ENCODE measurements around the gene MEIS2.

Gene MEIS2

DNA sequence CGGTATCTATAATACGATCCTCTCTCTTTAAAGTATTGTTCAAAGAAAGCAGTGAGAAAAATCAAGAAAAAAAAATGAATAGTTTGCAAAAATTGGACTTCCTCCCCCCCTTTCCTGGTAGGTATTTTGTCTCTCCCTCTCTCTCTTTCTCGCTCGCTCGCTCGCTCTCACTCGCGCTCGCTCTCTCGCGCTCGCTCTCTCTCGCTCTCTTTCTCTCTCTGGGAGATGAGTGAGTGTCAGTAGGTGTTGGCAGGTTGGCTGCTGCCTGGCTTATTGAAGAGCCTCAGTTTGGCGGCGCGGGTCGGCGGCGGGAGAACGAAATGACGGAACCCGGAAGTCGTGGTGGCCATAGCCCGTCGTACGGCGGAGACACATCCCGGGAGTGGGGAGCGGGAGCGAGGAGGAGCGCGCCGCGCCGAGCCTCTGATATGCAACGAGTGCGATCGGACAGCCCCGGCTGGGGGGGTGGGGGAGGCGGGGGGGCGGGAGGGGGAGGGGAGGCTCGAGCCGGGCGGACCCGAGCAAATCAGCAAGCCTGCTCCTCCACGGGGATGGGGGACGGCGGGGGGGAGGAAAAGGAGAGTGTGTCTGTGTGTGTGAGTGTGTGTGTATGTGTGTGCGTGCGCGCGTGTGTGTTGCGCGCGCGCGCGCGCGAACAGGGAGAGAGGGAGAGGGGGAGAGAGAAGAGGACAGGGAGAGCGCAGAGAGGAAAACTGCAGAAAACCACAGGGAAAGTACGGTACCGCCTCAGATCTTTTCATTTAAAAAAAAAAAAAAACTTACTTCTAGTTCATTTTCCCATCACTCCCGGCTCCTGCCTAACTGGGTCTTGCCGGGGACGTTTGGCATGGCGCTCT is at the start of gene MEIS2:
Gene MEIS2 (minus strand): TSS at position 441 of the 857 bp plus-strand sequence. CDS start 1,083 bp downstream, outside the sequence.
- DNase-seq (ENCODE audit: low spot score): peak; percentile 95

DNA sequence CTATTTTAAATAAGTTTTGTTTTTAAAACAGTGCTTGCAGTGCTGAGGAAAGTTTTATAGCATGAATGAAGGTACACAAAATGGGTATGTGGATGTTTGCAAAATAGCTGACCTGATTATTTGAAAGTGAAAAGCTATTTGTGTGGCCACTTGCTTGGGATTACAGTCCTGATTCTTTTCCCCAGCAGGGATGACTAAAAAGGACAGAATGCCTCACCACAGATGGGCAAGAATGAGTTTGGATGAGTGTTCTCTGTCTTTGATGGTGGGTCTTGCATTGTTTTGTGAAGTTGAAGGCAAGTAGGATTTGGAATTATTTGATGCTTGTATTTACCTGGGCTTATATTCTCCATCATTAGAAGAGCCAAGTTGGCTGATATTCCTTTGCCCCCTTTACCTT is 48.8 kb upstream of the MEIS2 start:
- no peak for DNase-seq (ENCODE audit: low spot score)

DNA sequence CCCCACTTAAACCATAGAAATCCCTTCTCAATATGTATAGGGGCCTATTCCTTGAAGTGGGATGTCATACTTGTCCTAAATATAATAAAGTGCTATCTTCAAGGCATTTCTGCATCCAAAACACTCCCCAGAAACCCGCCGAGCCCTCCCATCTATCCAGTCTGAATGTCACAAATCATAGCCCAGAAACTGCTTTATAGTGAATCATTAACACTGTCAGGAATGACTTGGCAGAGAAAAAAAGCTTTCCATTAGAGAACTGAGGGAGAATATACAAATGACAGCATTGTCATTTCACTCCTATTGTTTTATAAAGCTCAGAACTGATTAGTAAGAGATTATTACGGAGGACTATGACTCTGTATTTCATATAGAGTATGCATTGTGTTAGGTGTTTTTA is 48.4 kb upstream of the MEIS2 start:
- DNase-seq (ENCODE audit: low spot score): no peak

DNA sequence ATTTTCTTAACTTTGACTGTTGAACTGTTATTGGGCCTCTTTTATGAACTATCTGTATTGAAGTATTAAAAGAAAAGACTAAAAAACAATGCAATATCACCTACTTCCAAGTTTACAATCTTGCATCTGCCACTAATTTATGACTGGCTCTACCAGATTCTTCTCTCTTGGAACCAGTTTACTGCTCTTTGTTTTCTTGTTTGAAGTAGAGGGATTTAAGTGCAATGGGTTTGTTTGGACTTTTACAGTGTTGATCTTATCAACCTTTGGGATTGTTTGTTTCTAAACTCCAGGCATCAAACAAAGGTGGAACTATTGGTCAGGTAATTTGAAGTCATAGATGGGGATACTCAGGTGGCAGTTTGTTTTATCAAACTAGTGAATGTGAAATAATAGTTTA is 43.0 kb upstream of the MEIS2 start:
- DNase-seq (ENCODE audit: low spot score): no peak

DNA sequence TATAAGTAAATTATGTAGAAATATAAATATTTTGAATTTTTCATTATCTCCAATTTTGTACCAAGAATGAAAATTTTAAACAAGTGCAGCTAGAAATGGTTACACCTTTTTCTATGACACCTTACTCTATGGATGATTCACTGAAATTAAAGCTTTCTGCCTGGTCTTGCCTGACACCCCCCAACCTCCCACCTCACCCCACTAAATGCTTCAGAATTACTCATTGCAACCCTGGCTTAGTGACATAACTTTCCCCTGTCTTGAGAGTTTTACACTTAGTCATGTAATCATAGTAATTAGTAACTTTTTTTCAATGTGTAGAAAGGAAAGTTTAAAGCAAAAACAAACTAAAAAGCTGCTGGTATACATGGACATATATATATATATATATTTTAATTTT is 42.0 kb upstream of the MEIS2 start:
- DNase-seq (ENCODE audit: low spot score): no peak

DNA sequence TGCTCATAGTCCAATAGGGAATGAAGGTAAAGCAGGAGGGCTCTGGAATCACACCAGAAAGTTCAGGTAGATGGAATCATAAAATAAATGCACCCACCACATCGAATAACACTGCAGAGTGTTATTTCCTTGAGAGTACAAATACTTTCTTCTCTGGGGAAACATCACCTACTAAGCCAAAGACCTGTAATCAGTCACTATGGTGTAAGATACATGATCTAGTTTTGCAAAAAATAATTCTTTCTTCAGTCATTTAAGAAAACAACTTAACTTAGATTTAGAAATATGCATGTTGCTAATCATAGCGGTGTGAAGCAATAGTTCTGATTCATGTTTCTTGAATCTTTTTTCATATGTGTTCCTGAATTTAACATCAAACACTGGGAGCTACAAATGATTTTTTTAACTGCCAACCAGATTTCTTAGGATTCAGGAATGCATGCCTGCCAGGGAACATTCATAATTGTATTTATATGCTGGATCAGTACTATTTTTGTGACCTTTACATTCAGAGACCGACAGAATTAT is 40.2 kb upstream of the MEIS2 start:
- DNase-seq (ENCODE audit: low spot score): no peak

DNA sequence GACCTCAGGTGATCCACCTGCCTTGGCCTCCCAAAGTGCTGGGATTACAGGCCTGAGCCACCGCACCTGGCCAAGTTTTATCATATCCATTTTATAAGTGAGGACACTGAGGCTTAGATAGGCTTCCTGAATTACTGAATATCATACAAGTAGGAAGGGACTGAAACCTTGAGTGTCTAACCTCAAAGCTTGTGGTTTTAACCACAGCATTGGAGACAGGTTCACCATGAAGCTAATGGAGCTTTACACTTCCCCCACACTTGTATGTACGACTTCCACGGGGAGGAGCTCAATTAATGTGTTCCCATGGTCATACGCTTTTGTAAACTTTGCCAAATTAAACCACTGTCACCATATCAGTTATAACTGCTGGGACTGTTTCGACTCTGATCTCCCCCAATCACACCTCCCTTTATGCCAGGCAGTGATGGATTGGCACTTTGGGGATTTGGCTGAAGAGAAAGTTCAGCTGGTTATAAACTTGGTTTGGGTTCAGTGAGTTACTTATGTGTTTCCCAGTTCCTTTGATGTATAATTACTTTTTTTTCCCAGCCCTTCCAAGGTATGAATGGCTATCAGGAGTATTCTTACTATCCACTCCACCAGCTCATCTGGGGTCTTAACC is 38.4 kb upstream of the MEIS2 start:
- DNase-seq (ENCODE audit: low spot score): no peak

DNA sequence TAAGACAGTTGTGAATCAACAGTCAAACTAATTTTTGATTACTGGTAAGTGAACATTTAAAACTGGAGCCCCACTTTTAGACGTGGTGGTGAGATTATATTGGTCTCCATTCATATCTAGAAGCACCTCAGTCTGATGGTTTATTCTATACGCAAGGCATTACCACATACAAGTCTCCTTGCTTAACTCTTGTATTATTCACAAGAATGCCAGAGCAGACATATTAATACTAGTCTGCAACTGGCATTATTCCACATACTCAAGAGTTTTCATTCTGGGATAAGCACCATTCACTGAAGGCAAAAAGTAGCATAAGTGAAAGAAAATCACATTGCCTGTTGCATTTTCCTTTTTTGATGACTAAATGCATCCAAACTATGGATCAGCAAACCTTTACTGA is 36.9 kb upstream of the MEIS2 start:
- no peak for DNase-seq (ENCODE audit: low spot score)

DNA sequence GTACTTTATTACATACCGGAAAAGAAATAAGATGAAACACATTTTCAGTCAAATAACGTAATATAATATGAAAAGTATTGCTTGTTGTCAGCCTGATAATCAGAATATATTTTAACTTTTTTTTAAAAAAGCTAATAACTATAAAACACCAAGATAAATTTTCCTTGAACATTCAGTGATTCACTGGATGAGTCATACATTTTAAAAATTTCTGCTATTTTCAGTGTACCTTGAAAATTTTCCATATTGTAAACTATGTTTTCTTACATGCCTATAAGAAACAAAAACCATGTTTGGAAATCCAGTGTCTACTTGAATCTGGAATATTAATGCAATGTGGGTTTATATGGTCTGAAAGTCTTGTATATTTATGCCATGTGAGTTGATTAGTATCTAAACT is 36.3 kb upstream of the MEIS2 start:
- DNase-seq (ENCODE audit: low spot score): no peak

DNA sequence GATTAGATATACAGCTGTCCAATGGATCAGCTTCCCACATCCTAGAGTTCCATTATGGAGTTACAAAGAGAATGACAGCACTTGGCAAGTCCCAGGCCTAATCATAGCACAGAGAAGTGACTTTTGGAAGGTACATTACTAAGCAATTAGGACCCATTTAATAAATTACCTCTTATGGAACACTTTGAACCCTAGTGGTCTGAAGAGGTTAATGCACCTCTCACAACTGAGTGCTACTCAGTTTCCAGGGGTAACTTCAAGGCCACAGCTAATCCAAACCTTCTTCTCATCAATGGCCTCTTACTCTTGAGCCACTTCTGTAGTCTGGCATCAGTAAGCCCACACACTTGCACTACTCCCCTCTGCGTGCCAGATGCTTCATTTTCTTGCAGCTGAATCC is 34.9 kb upstream of the MEIS2 start:
- DNase-seq (ENCODE audit: low spot score): no peak

DNA sequence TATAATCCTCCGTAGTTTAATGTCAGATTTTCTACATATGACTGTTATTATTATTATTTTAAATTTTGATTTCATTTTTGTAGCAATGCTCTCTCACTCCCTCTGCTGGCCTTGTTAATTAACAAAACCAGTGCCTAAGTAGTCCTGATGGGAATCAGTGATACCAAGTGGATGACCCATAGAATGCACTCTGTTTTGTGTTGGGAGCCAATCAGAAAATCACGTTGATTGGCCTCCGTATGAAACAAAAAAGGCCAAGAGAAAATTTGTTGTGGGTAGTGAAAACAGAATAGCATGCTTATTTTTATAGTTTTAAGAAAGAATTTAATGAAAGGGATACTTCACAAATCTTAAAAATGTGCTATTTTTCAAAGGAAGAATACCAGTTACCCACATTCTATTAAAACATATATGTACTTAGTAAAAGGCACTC is 34.4 kb upstream of the MEIS2 start:
- peak; percentile 45 for DNase-seq (ENCODE audit: low spot score)

DNA sequence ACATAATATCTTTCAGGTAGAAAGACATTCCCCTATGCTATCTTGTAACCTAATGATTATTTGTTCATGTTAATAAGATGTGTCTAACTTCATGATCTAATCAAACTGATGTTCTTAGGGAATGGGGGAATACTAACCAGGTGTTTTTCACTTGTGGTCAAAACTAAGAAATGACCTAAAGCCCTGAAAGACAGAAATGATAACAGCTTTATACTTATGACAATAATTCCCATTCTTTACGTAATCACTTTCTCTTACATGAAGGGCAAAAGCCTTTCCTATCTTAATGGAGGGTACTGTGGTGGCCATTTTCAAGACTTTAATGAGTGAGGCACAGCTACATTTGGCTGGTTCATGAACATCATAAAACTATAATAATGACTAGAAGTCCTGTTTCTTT is 33.9 kb upstream of the MEIS2 start:
- DNase-seq (ENCODE audit: low spot score): no peak

DNA sequence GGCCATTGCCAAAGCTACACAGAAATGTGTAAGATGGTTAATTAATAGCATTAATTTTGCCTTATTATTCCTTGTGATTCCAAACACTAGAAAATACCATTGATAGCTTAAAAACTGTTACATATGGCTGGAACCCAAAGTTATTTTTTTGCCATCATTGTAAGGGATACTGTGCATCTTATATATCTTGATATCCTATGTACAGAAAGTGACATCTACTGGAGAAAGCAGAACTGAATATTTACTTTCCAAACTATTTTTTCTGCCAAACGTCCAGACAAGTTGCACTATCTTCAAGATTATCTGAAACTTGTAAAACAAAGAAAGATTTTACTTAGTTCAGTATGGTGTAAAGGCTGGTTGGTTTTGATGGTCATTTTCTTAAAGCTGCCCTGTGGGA is 33.3 kb upstream of the MEIS2 start:
- no peak for DNase-seq (ENCODE audit: low spot score)

DNA sequence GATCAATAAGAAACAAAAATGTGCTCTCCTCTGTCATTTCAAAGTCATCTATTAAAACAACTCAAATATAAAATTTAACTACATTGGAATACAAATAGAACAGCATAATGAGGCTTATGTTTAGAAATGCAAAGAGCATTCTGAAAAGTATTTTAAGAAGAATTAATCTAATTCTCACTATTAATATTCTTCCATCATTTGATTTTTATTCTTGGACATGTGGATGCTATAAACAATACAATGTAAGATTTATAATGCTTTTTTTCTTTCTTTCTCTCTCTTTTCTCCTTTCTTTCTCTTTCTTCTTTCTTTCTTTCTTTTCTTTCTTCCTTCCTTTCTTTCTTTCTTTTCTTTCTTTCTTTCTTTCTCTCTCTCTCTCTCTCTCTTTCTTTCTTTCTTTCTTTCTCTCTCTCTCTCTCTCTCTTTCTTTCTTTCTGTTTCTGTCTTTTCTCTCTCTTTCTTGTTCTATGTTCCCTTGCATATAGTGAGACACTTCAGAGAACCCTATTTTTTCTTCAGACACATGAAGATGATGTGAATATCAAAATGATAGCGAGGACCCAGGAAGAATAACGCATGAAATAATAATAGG is 32.6 kb upstream of the MEIS2 start:
- no peak for DNase-seq (ENCODE audit: low spot score)

DNA sequence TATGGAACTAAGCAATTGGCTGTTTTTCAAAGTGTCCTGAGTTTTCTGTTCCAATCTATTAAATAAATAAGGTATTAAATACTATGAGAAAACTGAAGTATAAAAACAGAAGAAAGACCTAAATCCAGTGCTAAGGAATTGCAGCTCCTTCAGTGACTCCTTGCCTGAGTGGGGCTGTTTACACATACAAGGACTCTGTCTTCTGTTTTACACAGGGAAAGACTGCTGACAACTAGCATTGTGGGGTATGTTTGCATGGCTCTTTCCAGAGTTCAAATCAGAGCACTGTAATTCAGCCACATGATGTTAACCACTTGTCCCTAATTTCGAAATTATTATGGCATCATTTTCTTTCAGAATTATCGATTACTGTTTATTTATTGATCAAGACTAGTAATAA is 31.3 kb upstream of the MEIS2 start:
- DNase-seq (ENCODE audit: low spot score): no peak

DNA sequence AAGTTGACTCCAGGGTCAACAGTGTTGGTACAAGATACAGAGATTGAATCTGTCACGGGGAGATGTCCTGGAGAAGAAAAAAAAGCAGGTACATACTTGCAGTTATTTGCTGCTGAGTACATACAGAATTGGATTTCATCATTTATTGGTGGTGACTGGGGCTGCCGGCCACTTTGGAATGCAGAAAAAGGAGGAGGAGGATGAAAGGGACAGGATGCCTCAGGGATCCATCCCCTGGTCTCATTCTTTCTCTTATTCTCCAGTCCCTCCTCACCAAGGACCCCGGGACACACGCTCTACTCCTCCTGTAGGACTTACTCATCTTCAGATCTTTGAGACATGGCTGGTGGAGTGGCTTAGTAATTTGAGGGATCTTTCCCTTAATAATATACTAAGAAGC is 30.0 kb upstream of the MEIS2 start:
- no peak for DNase-seq (ENCODE audit: low spot score)

DNA sequence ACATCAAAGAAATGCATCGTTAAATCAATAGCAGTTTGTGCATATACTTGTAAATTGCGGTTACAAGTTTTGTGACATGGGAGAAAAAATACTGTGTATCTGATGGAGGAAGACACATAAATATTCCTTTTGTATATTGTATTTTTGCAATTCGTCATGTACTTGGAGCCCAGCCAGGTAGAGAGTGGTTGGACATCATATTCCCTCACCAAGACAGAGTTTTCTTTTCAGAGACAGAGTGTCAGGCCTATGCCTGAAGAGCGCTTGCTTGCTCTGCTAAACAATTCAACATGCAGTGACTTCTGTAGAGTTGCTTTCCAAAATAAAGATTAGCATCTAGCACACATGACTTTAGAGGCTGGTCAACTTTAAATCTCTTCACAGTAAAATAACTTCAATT is 24.8 kb upstream of the MEIS2 start:
- no peak for DNase-seq (ENCODE audit: low spot score)

DNA sequence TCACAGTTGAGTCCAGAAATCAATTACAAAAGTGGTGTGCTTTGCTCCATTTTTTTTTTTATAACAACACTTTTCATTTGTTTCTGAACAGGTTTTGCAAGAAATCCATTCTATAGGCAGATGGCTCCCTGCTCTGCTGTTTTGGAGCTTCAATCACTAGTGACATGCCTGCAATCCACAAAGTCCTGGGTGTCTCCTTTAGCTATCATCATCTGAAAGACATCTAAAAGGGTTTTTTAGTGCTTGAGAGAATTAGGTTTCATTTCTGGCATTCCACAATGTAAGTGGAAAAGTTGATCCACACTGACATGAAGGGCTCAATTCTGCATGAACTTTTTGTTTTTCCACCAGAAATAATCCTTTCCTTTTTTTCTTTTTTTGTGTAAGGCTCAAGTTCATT is 24.0 kb upstream of the MEIS2 start:
- DNase-seq (ENCODE audit: low spot score): no peak

DNA sequence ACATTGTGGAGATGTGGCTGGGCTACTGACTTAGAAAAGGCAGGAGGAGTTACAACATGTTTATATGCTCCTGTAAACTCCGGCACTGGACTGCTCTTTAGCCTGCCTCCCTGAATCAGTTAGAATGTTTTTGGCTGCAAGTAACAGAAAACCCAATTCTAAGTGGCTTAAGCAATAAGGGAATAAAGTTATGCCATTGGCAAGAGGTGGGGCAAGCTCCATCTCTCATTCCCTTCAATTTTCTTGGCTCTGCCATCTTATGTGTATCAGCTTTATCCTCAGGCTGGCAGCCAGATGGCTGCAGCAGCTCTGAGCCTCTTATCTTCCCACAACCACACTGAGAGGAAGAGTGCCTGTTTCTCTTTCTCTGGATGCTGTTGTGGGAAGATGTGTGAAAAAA is 22.4 kb upstream of the MEIS2 start:
- DNase-seq (ENCODE audit: low spot score): no peak

DNA sequence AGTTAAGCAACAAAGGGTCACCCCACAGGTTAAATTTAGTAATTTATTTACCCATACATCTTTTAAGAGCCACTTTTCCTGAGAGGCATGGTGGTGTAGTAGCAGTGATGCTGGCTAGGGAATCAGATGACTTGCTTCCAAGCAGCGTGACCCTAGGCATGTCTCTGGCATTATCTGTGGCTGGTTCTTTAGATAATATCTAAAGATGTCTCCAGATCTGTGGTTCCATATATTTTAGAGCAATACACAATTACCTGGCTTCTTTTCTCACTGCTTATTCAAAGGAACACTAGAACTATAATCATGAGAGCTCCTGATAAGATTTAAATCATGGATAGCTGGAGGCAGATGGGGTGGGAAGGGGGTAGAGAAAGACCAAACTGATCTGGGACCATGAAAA is 21.1 kb upstream of the MEIS2 start:
- no peak for DNase-seq (ENCODE audit: low spot score)

DNA sequence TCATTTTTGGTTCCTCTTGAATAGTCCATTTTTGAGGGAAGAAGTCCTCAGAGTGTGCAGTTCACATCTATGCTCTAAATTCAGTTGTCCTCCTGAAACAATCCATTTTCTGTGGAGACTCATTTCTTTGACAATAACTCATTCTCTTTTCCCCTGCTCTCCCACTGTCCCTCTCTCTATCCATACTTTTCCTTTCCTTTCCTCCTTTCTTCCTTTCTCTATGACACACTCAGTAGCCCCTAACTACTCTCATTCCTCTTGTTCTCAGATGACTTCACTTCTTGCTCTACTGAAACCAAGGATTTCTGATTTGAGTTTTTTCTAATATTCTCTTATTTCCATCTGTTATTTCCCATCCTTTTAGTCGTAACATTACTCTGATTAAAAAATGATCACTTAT is 16.7 kb upstream of the MEIS2 start:
- no peak for DNase-seq (ENCODE audit: low spot score)

DNA sequence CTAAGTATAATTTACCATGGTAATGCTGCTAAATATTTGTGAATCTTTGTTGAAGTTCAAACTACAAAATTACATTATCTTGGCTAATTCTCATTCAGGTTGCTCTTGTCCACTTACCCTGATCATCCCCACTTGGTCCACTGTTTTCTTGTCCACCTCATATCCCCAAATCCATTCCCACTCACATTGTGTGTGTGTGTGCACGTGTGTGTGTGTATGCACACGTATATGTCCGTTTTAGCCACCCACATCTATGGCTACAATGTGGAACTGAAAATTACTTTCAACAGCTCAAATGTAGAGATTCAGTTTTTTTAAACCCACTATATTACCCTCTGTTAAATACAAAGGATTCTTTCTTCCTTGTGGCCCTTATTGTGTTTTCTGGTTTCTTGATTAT is 15.2 kb upstream of the MEIS2 start:
- DNase-seq (ENCODE audit: low spot score): no peak

DNA sequence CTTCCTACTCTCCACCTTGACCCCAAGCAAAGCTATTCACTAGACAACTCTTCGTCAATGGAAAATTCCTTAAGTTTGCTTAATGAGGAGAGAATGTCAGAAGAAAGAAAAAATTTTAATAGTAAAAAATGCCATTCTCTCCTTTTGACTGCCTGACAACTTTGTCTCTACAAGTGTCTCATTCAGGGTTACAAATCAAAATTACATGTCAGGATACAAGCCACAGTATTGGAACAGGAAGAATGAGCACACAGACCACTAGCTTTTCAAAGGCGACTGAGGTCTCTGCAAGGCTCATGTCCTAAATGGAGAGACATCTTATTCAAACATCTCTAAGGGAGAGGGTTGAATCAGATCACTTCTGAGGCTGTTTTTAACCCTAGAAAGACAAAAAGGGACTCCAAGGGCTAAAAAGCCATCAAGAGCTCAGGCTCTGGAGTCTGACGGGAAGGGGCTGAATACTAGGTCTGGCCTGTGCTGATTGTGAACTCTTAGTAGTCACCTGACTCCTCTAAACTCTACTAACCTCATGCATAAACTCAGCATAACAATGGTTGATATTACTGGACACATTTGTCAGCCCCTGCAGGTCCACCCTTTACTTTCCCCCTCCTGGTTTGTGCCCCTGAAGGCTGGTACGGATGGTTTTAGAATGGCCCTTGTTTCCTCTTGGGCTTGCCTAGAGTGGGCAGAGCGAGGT is 12.8 kb upstream of the MEIS2 start:
- no peak for DNase-seq (ENCODE audit: low spot score)
